Loucy (cell line): ENCODE measurements around the gene SLC10A7.

Experiments
- H2AFZ ChIP-seq: fragments of 200-600 bp; sonication (generic); 2 replicates; pipeline ENCODE4 v1.6.0; 2016; ENCODE audit warnings: antibody characterized with exemption, mild to moderate bottlenecking, low read length, moderate library complexity
- H3F3A ChIP-seq: fragments of 200-600 bp; 2 replicates; pipeline ENCODE4 v1.6.0; 2016; ENCODE audit warnings: antibody characterized with exemption, low read depth, mild to moderate bottlenecking
- H3K27me3 ChIP-seq: fragments of 200-600 bp; sonication (generic); 2 replicates; pipeline ENCODE4 v1.6.1; 2014; ENCODE audit warnings: low read length, mild to moderate bottlenecking; ENCODE audit not compliant: insufficient read depth, poor library complexity, severe bottlenecking
- H3K36me3 ChIP-seq: fragments of 200-600 bp; sonication (generic); 2 replicates; pipeline ENCODE4 v1.6.1; 2016; ENCODE audit warnings: low read length; ENCODE audit not compliant: insufficient read depth
- H3K4me1 ChIP-seq: fragments of 200-600 bp; sonication (generic); 2 replicates; pipeline ENCODE4 v1.5.1; 2014; ENCODE audit warnings: low read length, mild to moderate bottlenecking; ENCODE audit not compliant: insufficient read depth, poor library complexity, severe bottlenecking
- H3K4me2 ChIP-seq: fragments of 200-600 bp; sonication (generic); 2 replicates; pipeline ENCODE4 v1.6.0; 2014; ENCODE audit warnings: antibody characterized with exemption, low read length, low read depth, mild to moderate bottlenecking; ENCODE audit not compliant: poor library complexity, severe bottlenecking
- H3K4me3 ChIP-seq: fragments of 200-600 bp; sonication (generic); 2 replicates; pipeline ENCODE4 v1.5.1; 2014; ENCODE audit warnings: low read length, mild to moderate bottlenecking, mixed read lengths; ENCODE audit not compliant: poor library complexity, severe bottlenecking
- H3K79me2 ChIP-seq: fragments of 200-600 bp; sonication (generic); 2 replicates; pipeline ENCODE4 v1.6.1; 2014; ENCODE audit warnings: low read length; ENCODE audit not compliant: insufficient read depth
- H3K9ac ChIP-seq: fragments of 200-600 bp; sonication (generic); 2 replicates; pipeline ENCODE4 v1.6.0; 2014; ENCODE audit warnings: mild to moderate bottlenecking, low read depth, low read length, moderate library complexity; ENCODE audit not compliant: poor library complexity, severe bottlenecking
- H3K9me2 ChIP-seq: fragments of 200-600 bp; sonication (generic); replicated peaks from 2 replicates; pipeline ENCODE4 v1.6.1; 2016; ENCODE audit warnings: low read depth, low read length, mixed read lengths
- H3K9me3 ChIP-seq: fragments of 200-600 bp; sonication (generic); 2 replicates; pipeline ENCODE4 v1.6.1; 2014; ENCODE audit warnings: mild to moderate bottlenecking, antibody characterized with exemption, low read length, low read depth; ENCODE audit not compliant: insufficient read depth
- H4K20me1 ChIP-seq: fragments of 200-600 bp; sonication (generic); 2 replicates; pipeline ENCODE4 v1.6.0; 2014; ENCODE audit warnings: antibody characterized with exemption, low read length, mild to moderate bottlenecking; ENCODE audit not compliant: insufficient read depth, poor library complexity, severe bottlenecking
- EZH2phosphoT487 ChIP-seq: fragments of 200-600 bp; IDR thresholded peaks from 2 replicates; pipeline ENCODE4 v1.6.1; 2018; ENCODE audit warnings: antibody characterized with exemption, mild to moderate bottlenecking, moderate library complexity, borderline replicate concordance
- TF ChIP-seq, protein P1 (sequence below): fragments of 200-600 bp; sonication (generic); conservative IDR thresholded peaks from 2 replicates; pipeline ENCODE4 v1.5.1; 2014; ENCODE audit warnings: mild to moderate bottlenecking, antibody characterized with exemption, low read length

Gene SLC10A7

GRCh38 chr4:146465628-146466027, 56.1 kb downstream of the SLC10A7 start:
- no peak for TF ChIP-seq EZH2phosphoT487
- TF ChIP-seq, protein P1, sequence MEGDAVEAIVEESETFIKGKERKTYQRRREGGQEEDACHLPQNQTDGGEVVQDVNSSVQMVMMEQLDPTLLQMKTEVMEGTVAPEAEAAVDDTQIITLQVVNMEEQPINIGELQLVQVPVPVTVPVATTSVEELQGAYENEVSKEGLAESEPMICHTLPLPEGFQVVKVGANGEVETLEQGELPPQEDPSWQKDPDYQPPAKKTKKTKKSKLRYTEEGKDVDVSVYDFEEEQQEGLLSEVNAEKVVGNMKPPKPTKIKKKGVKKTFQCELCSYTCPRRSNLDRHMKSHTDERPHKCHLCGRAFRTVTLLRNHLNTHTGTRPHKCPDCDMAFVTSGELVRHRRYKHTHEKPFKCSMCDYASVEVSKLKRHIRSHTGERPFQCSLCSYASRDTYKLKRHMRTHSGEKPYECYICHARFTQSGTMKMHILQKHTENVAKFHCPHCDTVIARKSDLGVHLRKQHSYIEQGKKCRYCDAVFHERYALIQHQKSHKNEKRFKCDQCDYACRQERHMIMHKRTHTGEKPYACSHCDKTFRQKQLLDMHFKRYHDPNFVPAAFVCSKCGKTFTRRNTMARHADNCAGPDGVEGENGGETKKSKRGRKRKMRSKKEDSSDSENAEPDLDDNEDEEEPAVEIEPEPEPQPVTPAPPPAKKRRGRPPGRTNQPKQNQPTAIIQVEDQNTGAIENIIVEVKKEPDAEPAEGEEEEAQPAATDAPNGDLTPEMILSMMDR: no peak
- peaks cover 11% of the 10 kb centered on the region for H3K27me3 ChIP-seq
- peaks cover 3% of the 10 kb centered on the region for H4K20me1 ChIP-seq
- H3K36me3 ChIP-seq: no peaks in the 10 kb centered on the region
- no peaks in the 10 kb centered on the region for H3K9me2 ChIP-seq
- H3F3A ChIP-seq: no peaks in the 10 kb centered on the region
- H3K4me2 ChIP-seq: no peak overlapping the region
- H3K9ac ChIP-seq: no peak overlapping the region
- no peak overlapping the region for H3K4me3 ChIP-seq
- H3K9me3 ChIP-seq: no peaks in the 10 kb centered on the region
- no peaks in the 10 kb centered on the region for H3K4me1 ChIP-seq
- H2AFZ ChIP-seq: no peak overlapping the region
- H3K79me2 ChIP-seq: no peaks in the 10 kb centered on the region

DNA sequence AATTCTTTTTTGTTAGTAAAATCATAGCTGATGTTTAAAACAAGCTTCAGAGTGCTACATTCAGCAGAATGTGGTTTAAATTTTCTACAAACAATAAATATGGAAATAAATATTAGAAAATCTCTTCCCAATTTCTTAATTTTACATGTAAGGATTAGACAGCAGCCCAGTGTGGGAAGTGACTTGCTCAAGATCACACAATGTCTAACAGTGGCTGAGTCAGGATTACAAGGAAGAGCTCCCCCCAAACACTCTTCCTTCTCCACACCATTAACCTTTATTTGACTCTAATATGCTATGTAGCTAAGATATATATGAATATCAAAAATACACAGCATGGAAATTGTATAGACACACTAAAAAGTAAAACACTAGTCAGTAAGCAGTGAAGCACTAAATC, 59.5 kb downstream of the SLC10A7 start:
- H3K27me3 ChIP-seq: peaks cover 25% of the 10 kb centered on the region
- H3K9me3 ChIP-seq: no peaks in the 10 kb centered on the region
- H3K9me2 ChIP-seq: no peaks in the 10 kb centered on the region
- H3K36me3 ChIP-seq: no peaks in the 10 kb centered on the region
- no peak overlapping the region for H3K4me2 ChIP-seq
- no peaks in the 10 kb centered on the region for H3K79me2 ChIP-seq
- no peak overlapping the region for H3K9ac ChIP-seq
- H3K4me1 ChIP-seq: peaks cover 13% of the 10 kb centered on the region
- peaks cover 22% of the 10 kb centered on the region for H4K20me1 ChIP-seq
- TF ChIP-seq, protein P1: no peak
- no peak for TF ChIP-seq EZH2phosphoT487
- H3F3A ChIP-seq: no peaks in the 10 kb centered on the region
- H2AFZ ChIP-seq: no peak overlapping the region
- no peak overlapping the region for H3K4me3 ChIP-seq

- H2AFZ ChIP-seq: no peak overlapping the region
- H3K4me3 ChIP-seq: peak overlapping the region; percentile 9
- H3K4me1 ChIP-seq: peaks cover 13% of the 10 kb centered on the region
- peaks cover 50% of the 10 kb centered on the region for H4K20me1 ChIP-seq
- H3K9ac ChIP-seq: no peak overlapping the region
- no peaks in the 10 kb centered on the region for H3K79me2 ChIP-seq
- H3K9me2 ChIP-seq: no peaks in the 10 kb centered on the region
- H3K4me2 ChIP-seq: peak overlapping the region; percentile 52
- H3K36me3 ChIP-seq: no peaks in the 10 kb centered on the region
- H3K9me3 ChIP-seq: no peaks in the 10 kb centered on the region
- TF ChIP-seq, protein P1: no peak
- TF ChIP-seq EZH2phosphoT487: peak; percentile 75
- H3F3A ChIP-seq: no peaks in the 10 kb centered on the region
- peaks cover 59% of the 10 kb centered on the region for H3K27me3 ChIP-seq
These were observed 63.1 kb downstream of the SLC10A7 start for GRCh38 chr4:146458594-146458993.
